ENCODE measurements around the gene RAX2.

GRCh38 chr19:3738477-3739220 lies 33.4 kb downstream of the RAX2 start:
- TF ChIP-seq, protein P1, sequence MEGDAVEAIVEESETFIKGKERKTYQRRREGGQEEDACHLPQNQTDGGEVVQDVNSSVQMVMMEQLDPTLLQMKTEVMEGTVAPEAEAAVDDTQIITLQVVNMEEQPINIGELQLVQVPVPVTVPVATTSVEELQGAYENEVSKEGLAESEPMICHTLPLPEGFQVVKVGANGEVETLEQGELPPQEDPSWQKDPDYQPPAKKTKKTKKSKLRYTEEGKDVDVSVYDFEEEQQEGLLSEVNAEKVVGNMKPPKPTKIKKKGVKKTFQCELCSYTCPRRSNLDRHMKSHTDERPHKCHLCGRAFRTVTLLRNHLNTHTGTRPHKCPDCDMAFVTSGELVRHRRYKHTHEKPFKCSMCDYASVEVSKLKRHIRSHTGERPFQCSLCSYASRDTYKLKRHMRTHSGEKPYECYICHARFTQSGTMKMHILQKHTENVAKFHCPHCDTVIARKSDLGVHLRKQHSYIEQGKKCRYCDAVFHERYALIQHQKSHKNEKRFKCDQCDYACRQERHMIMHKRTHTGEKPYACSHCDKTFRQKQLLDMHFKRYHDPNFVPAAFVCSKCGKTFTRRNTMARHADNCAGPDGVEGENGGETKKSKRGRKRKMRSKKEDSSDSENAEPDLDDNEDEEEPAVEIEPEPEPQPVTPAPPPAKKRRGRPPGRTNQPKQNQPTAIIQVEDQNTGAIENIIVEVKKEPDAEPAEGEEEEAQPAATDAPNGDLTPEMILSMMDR (IDR thresholded peaks at IDR 0.05), result no peak
- TF ChIP-seq POLR2A (IDR thresholded peaks at IDR 0.05) (no peak), POLR2AphosphoS5 (IDR thresholded peaks at IDR 0.05; ENCODE audit: insufficient read depth in 1 of 2, low read depth in 1 of 2) (no peak)
